NCI-H510A (cell line): Measurements from ENCODE around the gene SOD3.

ENCODE experiments used
- DNase-seq: peaks from one replicate; lab custom pipeline; 2025; lab: John Stamatoyannopoulos, UW

Gene SOD3

DNA sequence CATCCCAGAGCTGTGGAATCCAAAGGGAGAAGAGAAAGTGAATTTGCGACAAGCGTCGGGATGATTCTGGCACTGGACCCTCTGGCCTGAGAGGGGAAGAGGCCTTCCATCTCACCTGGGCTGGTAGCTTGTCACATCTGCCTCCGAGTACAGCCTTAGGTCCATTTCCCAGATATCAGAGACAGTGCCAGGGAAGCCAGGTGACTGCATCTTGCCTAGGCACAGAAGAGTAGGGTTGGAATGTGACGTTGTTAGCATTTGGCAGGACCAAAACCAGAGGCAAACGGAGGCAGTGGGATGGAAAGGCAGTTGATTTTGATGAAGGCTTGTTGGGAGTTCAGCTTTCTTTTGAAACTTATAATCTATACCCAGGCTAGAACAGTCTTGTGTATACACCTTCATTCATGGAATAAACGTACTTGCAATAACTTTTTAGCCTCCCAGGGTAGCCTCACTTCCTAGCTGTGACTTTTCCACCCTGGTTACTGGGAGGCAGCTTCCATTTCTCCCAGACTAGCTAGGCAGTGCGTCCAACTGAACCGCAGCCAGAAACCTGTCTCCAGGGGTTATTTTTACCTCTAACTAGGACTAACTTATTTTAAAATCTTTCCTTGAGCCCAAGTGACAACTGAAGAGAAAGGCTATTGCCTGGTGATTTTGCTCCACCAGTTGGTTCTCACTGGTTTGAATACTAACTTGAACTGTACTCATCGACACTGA is 5.9 kb downstream of the SOD3 start:
- no peak for DNase-seq

DNA sequence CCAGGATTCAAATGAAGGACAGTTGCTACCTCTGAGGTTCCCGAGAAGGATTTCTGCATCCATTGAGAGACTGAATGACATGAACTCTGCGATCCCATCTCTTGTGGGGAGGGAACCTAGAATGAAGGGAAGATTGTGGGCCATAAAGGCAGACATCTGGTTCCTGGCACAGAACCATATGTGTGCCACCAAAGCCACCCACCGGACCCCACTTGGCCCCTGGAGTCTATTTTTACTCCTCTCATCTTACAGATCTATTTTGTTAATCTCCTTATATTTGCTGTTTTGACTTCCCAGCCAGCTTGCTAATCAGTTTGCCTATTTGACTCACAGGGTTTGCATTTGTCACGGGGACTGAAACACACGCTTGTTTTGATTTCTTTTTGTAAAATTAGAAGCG is 7.3 kb downstream of the SOD3 start:
- no peak for DNase-seq

DNA sequence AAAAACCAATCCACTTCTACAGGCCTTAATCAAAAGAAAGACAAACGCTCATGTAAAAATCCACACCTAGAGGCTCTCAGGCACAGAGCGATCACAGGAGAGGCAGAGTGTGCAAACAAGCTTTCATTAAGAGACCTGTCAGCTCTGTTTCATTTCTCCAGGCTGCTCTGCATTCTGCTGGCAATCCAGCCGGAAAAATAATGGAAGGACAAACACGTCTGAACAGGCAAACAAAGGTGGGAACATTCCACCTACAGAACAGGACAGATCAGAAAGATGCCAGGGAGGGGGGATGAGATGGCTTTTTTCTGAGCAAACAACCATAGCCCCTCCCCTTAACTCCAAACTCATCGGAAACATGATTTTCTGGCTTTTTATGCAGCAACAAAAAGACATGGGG is 9.7 kb downstream of the SOD3 start:
- DNase-seq: no peak

DNA sequence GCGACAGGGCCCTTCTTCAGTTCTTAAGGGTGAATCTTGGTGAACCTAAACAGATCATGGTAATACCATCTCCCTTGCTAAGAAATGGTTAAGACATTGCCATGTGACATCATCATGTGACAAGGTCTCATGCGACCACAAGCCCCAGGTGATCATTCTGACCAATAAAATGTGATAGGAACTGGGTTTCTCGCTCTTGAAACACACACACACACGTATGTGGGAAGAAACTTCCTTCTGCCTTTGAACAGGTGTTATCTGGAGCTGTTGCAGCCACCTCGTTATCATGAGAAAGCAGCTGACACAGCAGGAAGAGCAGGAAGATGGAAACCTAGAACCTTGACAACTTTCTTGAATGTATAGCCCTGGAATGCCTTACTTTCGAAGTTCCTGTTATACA is 10.2 kb downstream of the SOD3 start:
- DNase-seq: no peak

DNA sequence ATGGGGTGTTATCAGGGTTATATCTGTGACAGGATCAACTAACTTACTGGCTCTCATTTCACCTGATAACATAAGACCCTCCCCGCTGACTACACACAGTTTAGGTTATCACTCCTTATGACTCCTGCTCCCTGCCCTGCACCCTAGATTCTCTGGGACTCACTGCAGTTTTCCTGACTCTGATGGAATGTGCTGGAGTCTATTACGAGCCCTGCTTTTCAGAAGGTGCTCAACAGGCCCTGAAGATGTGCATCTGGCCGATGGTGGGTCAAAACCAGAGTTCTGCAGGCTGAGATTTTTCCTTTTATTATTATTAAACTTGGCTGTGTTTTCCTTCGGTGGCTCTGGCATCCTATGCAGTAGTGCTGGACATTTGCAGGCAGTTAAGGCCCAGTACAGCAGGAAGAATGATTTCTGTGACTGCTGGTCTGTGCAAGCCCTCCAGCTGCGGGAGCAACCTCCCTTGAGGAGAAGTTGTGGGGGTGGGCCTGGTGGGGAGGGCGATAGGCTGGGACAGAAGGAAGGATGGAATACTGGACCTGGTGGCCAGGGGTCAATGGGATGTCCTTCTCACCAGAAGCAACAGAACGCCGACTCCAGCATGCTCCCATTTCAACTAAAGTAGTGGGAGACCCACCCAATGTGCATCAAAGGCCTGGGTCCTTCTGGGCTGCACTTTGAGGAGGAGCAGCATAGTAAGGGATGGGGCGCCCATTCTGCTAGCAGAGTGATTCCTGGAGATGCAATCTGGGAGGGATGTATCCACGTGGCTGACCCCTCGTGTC is 11.0 kb downstream of the SOD3 start:
- DNase-seq: no peak

DNA sequence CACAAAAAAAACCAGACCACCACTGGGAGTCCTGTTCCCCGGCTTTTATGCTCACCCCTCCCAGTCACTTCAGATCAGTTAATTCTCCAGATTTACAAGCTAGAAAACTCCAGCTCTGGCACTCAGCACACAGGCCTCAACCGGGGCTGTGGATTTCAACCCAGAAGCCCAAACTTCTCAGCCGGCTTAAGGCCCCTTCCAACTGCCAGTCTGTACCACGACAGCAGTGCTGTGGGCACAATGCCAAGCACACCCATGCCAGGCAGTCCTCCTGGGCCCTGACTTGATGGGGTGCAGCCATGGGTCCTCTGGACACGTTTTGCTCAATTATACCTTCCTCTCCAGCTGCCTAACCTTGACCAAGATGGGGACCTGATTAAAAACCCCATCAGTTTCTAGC is 12.2 kb downstream of the SOD3 start:
- DNase-seq: no peak

DNA sequence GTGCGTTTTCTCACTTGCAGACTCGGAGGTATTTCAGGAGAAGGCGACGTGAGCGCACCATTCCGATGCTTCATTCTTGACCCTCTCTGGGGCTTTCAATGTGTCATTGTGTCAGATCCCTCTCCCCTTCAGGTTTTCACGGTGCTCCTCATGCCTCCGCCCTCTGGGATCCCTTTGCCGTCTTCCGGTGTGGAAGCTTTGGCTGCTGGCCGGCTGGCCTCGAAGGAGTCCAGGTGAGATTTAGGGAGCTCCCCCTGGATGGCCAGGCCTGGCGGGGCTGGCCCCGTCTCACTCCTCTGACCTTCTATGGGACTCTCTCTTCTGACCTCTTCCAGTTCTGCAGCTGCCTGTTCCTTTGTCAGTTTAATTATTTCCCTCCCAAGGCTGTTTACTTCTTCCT is 12.9 kb downstream of the SOD3 start:
- no peak for DNase-seq

DNA sequence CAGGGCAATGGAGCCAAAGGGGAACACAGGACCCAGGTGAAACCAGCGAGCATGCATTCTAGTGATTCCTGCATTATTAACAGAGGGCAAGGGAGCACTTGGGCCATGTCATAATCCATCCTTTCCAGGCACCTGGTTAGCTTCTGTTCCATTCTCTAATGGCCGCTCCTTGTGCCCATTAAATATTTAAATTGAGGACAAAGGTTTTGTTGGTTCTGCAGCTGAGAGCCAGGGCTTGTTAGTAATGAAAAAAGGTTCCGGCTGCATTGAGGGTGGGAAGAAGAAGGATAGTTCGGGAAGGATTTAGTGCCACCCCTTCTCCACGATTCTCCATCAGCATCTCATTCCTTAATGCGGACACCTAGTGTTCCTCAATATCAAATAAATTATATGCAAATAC is 13.6 kb downstream of the SOD3 start:
- no peak for DNase-seq

DNA sequence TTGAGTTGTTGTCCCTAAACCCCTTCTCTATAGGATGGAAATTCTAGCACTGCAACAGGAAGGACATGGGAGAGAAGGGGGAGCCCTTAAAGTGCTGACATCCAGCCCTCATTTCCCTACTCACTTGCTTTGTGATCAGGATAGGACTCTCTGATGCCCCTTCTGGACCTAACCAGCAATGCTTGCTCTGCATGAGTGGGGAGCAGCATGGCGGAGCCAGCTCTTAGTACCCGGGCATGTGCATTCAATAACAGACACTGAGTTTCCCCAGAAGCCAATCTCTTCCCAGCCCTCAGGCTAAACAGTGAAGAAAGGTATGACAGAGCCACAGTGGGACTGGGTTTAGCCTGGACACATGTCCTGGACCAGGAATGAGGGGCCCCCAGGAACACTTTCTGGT is 14.0 kb downstream of the SOD3 start:
- no peak for DNase-seq

DNA sequence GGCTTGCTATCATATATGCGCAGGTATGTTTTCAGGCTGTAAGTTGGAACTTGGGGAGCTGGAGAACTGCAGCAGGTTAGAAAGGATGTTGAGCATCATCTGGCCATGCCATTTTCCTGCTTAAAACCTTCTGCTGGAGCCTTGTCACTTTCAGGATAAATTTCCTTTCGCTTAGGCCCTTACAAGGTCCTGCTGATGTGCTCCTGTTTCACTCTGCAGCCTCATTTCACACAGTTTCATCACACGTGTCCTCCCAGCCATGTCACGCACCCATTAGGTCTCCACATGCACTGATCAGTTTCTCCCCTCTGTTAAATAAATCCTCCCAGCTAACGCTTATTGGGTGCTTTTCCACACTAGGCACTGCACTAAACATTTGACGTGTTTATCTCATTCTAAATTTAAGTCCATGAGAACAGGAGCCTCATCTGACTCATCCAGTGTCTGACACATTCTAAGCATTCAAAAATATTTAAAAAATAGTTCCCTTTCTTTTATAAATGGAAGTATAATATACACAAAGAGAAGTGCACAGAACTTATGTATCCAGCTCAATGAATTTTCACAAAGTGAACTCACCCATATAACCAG is 14.5 kb downstream of the SOD3 start:
- DNase-seq: no peak

DNA sequence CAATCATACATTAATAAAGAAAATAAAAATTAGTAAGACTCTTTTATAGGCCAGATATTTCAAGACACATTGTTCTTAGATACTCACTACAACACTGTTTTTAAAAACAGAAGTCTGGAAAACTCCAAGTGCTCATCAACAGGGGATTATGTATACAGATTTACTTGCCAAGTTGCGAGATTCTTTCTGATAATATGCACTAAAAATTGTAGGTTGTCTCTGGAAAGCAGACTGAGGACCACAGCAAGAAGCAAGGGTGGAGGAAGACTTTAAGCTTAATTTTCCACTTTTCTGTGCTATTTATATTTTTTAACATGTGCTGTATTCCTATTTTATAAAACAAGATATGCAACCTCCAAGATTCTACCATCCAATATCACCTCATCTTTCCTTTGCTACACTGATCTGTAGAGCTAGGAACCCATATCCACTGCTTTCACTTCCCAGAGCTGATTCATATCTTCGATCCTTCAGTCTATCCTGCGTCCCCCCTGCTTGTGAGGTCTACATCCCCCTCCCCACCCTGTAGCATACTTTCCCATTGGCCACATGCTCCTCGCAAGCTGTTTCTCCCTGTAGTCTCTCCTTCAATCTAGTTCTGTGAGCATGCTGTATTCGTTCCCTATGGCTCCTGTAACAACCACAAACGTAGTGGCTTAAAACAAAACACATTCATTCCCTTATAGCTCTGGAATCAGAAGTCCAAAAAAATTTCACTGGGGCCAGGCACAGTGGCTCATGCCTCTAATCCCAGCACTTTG is 15.7 kb downstream of the SOD3 start:
- no peak for DNase-seq

DNA sequence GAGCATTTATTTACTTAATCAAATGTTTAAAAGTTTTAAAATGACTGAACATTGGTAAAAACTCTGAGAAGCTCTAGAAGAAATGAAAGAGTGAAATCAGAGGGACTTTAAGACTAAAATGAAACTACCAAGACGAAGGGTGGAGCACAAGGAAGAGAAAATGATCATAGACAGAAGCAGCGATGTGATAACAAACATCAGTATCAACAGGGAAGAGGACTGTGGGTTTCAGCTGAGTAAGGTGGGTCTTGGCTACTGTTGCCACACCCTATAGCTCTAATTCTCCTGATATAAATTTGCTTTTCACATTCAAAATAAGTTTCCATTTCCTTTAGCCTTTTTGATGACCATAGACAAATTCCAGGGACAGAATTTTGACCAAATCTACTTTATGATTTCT is 18.4 kb downstream of the SOD3 start:
- no peak for DNase-seq

DNA sequence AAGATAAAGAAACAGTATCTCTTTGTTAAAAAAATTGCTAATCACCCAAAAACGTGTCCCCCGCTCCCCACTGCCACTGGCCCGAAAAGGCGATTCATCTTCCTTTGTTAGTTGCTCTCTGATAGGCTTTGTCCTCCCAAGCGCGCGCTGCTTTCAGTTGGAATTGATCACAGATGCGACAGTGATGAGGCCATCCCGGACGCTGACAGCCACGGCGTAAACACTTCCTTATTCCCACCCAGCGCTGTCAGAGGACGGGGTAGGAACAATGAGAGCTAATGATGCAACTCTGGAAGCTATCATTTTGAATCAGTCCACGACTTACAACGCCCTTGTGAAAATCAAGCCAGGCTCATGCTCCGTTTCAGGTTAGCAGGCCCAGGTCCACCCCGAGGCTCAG is 21.4 kb downstream of the SOD3 start:
- no peak for DNase-seq

DNA sequence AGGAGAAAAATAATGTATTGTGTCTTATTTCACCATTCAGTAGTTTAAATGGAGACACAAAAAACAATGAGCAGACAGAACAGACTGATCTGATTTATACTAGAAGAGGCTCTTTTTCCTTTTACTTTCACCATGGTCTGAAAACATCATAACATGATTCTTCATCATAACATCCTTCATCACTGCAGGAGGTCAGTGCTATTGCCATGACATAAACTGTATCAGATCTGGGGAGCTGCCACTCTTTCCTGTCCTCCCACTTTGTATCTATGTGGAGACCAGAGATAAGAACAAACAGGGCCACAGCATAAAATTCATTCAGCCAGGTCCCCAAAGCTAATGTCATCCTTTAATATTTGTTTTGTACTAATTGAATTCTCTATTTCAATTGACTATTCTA is 25.2 kb downstream of the SOD3 start:
- no peak for DNase-seq

DNA sequence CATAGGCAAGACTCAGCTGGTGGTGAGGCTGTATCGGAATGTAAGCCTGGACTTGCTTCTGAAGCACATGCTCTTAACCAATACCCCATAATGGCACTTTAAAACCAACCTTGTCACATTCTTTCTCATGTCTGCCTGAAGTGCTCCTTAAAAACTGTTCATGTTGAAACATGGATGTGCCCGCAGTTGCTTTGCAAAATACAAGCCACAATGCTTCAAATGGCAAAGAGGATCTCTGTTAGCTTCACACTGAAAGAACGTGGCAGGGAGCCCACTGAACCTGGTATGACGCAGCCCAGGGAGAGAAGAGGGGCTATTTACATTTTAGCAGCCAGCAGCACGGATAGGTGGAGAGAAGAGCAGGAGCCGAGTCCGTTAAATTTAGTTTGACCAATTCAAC is 29.3 kb downstream of the SOD3 start:
- no peak for DNase-seq

DNA sequence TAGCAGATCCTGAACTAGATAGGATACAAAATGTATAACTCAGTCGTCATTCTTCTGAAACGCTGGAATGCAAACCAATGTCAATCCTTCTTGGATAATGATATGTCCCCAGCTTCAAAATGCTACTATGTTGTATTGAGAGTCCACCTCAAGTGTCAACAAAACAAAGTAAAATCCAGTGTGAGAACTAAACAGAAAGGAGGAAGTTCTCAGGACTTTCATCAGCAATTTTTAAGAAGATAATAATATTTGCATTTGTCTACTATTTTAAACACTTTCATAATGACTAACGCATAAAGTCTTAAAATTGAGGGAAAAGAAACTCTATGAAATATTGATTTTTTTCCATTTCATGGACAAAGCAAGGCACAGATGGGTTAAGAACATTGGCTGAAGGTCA is 36.3 kb downstream of the SOD3 start:
- DNase-seq: no peak

DNA sequence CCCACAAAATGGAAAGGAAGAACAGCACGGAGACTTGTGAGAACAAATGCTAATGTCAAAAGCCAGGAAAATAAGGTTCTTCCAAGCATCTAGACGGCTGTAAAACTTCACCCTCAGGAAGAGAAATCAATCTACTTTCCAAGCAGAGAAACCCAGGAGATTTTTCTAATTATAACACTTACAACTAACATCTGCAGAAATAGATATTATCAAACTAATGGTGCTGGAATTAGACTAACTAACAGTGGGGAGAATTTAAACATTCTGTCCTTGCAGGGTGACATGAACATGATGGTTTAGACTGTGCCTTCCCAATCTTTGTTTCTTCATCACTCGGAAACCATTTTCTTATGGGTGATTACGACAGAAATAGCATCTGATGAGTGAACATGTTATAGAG is 40.3 kb downstream of the SOD3 start:
- no peak for DNase-seq

DNA sequence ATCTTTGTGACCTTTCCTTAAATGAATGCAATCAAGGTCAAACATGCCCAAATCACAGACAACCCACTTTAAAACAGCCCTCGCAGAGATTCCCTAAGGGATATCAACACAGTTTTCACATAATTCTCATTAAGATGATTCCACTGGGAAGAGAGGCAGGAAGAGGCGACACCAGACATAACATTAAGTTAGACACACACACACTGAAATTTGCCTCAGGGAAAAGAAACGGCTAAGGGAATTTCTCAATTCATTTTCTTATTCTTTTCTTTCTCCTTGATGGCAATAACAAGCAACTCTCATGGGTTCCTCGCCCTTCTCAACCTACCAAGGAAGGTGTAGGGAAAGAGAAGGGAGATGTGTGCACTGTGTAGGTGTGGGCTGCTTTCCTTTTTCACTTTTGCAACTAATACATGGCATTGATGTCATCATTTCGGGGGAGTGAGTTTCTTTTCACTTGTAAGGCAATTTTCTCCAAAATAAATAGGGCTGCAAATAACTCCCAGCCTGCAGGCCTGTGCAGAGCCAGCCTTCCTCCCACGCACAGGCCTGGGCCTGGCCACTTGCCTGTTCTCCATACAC is 41.4 kb downstream of the SOD3 start:
- DNase-seq: no peak

DNA sequence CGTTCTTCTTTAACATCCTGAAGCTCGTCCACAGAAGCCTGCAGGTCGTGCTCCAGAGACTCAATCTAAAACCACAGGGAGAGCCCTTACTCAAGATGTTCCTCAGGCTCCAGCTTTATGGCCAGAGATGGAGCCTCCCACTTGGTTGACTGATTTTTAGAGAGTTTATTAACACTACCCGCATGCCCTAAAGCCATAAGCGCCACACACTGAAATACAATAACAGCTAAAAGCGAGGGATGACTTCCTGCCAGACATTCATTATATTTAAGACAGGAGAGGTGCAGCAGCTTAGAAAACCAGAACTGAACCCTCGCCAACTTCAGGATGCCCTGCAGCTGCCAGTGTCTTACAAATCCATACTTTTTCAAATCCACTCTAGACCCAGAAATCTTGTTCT is 42.0 kb downstream of the SOD3 start:
- DNase-seq: no peak

DNA sequence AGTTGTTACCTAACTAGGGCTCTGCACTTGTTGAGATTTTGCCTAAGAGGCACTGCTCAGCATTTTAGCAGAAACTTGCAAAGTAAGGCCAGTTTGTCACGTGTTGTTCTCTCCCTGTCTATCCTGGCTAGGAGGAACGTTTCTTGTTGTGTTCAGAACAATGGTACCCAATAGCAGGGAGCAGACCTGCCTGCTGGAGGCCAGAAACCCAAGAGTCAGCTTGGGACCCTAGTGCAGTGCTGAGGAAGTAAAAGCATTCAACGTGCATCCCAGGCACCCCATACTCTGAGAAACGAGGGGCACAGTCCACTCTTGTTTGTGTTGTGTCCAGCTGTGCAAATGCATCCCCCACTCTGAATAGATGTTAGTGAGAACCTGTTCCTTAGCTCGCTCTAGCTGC is 42.4 kb downstream of the SOD3 start:
- no peak for DNase-seq

DNA sequence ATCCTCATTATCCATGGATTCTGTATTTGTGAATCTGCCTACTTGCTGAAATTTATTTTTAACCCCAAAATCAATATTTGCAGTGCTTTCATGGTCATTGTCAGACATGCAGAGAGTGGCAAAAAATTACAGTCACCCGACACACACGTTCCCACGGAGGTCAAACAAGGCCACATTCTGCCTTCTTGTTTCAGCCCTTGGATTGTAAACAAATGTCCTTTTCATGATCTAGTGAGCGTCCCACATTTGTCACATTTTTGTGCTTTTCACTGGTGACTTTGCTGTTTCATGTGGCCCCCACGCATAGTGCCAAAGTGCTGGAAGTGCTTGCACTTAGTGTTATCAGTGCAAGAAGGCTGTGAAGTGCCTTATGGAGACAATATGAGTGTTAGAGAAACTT is 45.0 kb downstream of the SOD3 start:
- DNase-seq: no peak

DNA sequence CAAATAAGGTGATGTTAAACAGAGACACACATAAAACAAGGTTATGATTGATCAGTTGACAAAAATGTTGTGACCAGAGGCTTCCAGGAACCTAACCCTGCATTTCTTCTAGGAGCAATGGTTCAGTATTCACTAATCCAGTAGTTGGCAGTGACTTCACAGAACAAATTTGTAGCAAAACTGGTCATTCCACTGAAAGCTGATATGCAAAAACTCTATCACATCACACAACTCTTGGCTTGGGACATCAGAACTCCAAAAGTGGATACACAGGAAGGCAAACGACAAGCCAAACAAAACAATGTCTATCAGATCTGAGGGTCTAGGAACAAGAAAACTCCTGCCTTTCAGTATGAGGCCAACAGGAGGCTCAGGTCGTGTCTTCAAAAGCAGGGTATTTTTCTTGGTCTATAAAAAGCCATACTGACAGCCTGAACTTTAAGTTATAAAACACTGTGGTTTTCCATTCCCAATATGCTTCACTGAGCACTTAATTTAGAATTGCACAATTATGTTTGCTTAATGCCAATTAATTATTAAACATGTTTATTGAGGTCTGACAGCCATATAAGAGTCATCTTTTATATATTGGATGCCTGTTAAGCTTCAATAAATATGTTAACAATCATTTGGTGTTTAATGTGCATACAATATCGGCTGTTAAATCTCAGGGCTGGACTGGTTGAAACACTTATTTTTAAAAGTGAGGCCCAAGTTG is 45.6 kb downstream of the SOD3 start:
- no peak for DNase-seq
